ENCODE results near the gene CHD2.

The CHD2 gene

GRCh38 chr15:93066834-93067648, 166.9 kb downstream of the CHD2 start:
- no peak for DNase-seq (ENCODE audit: low read depth, low spot score)

DNA sequence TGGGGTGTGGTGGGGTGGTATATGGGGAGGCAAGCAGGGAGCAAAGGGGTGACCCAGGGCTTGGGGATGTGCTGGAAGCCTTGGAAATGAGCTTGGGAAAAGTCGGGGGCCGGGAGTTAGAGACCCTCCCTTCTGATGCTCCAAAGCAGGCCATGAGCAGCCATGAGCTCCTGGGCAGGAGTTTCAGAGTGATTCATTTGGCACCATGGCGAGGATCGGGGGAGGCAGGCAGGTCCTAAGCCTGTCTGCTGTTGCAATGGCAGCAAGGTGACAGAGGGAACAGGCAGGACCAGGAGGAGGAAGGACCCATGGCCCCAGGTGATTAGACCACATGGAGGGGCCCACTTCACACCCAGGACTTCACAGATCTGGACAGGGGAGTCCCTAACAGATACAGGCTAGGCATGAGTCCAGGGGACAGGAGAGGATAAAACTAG, 167.5 kb downstream of the CHD2 start:
- no peak for DNase-seq (ENCODE audit: low read depth, low spot score)

DNA sequence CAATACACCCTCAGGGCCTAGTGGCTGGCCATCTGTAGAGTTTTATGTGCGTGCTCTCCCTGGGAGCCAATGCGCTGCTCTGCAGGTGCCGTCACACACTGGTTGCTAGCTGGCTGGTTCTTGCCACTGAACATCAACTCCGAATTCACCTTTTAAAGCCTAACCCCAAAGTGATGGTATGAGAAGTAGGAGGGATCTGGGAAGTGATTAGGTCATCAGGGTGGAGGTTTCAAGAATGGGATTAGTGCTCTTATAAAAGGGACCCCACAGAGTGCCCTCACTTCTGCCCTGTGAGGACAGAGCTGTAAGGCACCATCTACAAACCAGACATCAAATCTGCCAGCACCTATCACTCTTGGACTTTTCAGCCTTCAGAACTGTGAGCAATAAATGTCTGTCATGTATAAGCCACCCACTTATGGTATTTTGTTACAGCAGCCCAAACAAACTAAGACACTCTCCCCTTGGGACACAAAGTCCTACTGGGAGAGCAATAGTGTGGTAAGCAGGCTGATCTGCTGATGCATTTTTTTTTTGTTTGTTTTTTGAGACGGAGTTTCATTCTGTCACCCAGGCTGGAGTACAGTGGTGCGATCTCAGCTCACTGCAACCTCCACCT, 168.6 kb downstream of the CHD2 start:
- no peak for DNase-seq (ENCODE audit: low read depth, low spot score)

- no peak for DNase-seq (ENCODE audit: low read depth, low spot score)
Observed at GRCh38 chr15:93070132-93070531, 170.0 kb downstream of the CHD2 start.

DNA sequence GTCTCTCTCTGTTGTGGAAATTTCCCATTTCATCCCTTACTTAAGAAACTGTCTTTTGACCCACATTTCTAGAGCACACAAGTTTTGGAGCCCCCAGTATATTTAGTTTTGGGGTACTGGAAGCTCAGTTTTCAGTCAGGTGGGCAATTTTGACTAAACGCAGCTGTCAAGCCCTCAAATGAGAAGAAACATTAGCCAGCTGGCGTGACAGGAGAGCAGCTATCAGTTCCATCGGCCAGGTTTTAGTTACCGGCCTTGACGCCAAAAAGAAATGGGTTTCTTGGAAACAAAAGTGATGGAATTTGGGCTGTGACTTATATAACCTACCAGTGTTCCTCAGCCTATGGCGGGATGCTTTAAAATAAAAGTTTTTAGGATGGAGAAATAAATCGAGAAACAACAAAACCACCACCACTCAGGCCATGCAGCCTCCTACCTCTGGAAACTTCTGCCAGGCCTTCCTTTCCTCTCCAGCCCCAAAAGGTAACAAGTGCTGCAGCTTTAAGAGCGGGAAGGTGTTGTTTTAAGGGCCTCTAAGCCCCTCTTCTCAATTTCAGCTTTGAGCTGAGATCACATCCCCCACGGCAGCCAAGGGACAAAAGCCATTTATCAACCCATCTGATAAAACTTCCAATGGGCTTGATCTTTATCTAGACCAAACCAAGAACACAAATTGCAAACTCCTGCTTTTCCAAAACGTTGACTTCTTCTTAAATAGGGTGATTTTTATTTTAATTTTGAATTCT, 170.6 kb downstream of the CHD2 start:
- DNase-seq (ENCODE audit: low read depth, low spot score) = no peak

DNA sequence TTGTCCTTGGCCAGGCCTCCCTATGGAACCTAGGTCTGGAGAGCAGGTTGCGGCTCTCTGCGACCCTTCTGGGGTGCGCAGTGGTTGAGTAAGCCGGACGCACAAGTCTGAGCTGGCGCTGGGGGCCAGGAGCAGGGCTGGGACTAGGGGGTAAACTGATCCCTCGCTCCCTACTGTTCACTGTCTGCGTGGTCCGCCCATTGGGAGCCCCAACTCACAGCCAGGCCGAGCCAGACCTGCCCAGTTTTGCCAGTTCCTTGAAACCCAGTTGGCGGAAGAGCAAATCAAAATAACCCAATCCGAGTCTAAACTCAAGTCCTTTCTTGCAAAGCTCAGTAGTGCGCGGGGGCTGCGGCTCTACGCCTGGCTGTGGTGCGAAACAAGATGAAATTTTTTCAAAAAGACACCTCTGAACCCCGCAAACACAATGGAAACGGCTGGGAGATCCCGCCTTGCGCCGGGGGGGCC, 171.4 kb downstream of the CHD2 start:
- DNase-seq (ENCODE audit: low read depth, low spot score) = no peak

GRCh38 chr15:93072011-93072410, 171.9 kb downstream of the CHD2 start:
- DNase-seq (ENCODE audit: low read depth, low spot score) = peak; percentile 56

GRCh38 chr15:93072411-93073394, 172.6 kb downstream of the CHD2 start:
- DNase-seq (ENCODE audit: low read depth, low spot score) = no peak

DNA sequence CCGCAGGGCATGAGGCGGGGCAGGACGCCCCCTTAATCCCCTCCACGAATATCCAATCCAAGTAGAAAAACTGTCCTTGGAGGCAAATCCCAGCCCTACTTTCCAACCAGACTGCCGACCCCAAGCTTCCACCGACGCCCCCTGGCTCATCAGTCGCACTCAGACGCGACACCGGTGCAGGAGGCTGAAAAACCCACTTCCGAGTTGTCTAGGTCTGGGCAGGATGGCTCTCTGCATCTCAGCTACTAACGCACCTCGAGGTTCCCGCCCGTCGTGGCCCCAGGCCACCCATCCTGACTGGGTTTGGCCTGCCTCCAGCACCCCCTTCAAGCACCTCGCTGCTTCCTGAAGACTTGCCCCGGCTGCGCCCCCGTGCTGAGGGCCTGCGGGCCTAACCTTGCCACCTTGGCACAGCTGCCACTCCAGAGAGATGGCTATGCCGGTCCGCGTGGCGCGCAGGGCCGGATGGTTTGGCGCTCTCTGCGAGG, 173.4 kb downstream of the CHD2 start:
- no peak for DNase-seq (ENCODE audit: low read depth, low spot score)

DNA sequence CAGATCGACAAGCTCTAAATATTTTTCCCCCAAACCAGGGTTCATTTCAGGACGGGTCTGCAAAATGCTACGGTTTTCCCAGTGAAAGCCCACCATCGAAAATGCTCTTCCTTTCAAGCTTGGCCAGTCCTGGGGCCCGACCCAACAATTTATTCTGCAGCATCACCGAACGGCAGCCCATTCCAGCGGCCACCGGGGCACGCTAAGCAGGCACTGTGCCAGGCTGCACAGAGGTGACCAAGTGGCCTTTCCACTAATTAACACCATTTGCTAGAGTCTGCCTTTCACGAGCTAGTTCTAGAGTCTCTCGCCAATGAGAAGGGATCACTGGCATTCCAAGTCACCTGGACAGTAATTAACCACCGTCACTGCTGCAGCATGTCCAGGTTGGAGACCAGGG, 174.5 kb downstream of the CHD2 start:
- DNase-seq (ENCODE audit: low read depth, low spot score) = no peak

DNA sequence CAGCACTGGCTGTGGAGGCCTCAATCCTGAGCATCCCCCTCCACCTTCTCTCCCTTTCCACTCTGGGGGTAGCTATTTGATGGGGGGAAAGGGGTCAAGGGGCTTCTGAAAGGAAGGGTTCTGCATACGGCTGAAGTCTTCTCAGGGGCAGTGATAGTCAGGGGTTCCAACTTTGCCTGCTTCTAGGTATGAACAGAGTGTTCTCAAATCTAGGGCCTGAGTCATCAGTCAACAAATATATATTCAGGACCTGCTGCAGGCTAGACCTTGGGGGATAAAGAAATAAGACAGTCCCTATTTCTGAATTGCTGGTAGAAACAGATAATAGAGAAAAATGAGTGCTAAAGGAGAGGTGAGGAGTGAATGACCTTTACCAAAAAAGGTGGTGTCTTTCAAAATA, 176.1 kb downstream of the CHD2 start:
- no peak for DNase-seq (ENCODE audit: low read depth, low spot score)

- no peak for DNase-seq (ENCODE audit: low read depth, low spot score)
Observed at GRCh38 chr15:93076875-93077274, 176.8 kb downstream of the CHD2 start.
